M059J (cell line): ENCODE results near the gene CCDC154. TPM values are rescaled to one million over a fixed set of nuclear protein-coding genes. Genes with fewer than 3 reads are reported as not detected.
"Not testable (repeated sequence)": the region's sequence is repeated elsewhere in the genome, so short reads cannot be mapped to it uniquely, and the experiment has no call there.

ENCODE experiments used
- DNase-seq: peaks from one replicate; pipeline ENCODE4 v3.0.0-alpha.2; 2012; ENCODE audit warnings: low read depth
- total RNA-seq: library from RNA; depleted of rRNA; stranded (reverse); fragments of >200 nt; shearing (Covaris generic); gene quantifications from 2 replicates; pipeline ENCODE4 v1.2.3, GENCODE V29; 2014

The CCDC154 gene
- total RNA-seq, 1 experiment from 2014 or later = not detected

GRCh38 chr16:1455190-1456171 lies 11.1 kb upstream of the CCDC154 start:
- no peak for DNase-seq

GRCh38 chr16:1454561-1454960 lies 10.2 kb upstream of the CCDC154 start:
- no peak for DNase-seq

GRCh38 chr16:1453316-1453715 lies 9.0 kb upstream of the CCDC154 start:
- DNase-seq = no peak

GRCh38 chr16:1452530-1452929 lies 8.2 kb upstream of the CCDC154 start:
- DNase-seq = no peak

- DNase-seq = no peak
Measured at GRCh38 chr16:1451702-1452392, 7.5 kb upstream of the CCDC154 start.

GRCh38 chr16:1450841-1451240 lies 6.5 kb upstream of the CCDC154 start:
- no peak for DNase-seq

- no peak for DNase-seq
Measured at GRCh38 chr16:1450218-1450617, 5.9 kb upstream of the CCDC154 start.

GRCh38 chr16:1449201-1449788 lies 4.9 kb upstream of the CCDC154 start:
- no peak for DNase-seq

- no peak for DNase-seq
Measured at GRCh38 chr16:1448536-1449116, 4.3 kb upstream of the CCDC154 start.

GRCh38 chr16:1447965-1448364 lies 3.6 kb upstream of the CCDC154 start:
- no peak for DNase-seq

GRCh38 chr16:1446296-1447080 lies 2.1 kb upstream of the CCDC154 start:
- DNase-seq = no peak

- no peak for DNase-seq
Measured at GRCh38 chr16:1445518-1446203, 1.3 kb upstream of the CCDC154 start.

- DNase-seq = no peak
Measured at GRCh38 chr16:1444730-1445517, 568 bp upstream of the CCDC154 start.

- DNase-seq = no peak
Measured at GRCh38 chr16:1443403-1443973, 868 bp downstream of the CCDC154 start.

- DNase-seq = no peak
Measured at GRCh38 chr16:1442697-1443096, 1.7 kb downstream of the CCDC154 start.

GRCh38 chr16:1441391-1441829 lies 2.9 kb downstream of the CCDC154 start:
- DNase-seq = no peak

GRCh38 chr16:1439699-1440074 lies 4.7 kb downstream of the CCDC154 start:
- not testable (repeated sequence) for DNase-seq

GRCh38 chr16:1439058-1439698 lies 5.2 kb downstream of the CCDC154 start:
- no peak for DNase-seq
